SK-N-DZ (cell line): ENCODE results near the gene BOD1L1.

Source experiments
- DNase-seq: peaks from one replicate; pipeline ENCODE4 v3.0.0-alpha.2; 2015; ENCODE audit warnings: low spot score

Gene BOD1L1

DNA sequence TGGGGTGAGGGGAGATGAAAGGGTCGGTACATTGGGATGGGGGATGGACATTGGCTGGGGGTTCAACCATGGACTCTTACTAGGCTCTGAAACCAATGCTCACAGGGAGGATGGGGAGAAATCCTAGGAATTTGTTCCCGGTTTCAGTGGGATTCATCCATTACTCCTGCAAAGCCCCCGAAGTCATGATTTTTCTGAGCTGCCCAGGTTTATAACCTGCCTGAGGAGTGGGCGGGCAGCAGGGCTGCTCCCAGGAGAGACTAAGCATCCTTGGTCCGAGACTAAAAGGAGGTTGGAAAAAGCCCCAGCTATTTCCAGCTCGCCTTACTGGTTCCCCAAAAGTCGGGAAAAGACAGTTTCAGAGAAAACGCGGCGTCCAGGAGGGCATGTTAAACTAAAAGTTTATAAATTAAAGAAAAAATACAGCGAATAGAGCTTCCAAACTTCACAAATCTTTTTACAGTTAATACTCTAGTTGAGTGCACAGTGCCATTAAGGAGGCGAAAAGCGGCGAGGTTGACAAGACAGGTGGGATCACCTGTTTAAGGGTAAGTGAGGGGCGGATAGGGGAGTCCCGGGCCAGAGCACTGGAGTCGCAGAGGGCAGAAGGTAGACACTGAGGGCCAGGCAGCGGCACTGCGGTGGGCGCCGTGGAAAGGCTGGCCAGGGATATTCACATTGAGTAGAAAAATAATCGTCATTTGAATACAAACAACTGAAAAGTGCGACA is 86.9 kb downstream of the BOD1L1 start:
- DNase-seq: no peak

DNA sequence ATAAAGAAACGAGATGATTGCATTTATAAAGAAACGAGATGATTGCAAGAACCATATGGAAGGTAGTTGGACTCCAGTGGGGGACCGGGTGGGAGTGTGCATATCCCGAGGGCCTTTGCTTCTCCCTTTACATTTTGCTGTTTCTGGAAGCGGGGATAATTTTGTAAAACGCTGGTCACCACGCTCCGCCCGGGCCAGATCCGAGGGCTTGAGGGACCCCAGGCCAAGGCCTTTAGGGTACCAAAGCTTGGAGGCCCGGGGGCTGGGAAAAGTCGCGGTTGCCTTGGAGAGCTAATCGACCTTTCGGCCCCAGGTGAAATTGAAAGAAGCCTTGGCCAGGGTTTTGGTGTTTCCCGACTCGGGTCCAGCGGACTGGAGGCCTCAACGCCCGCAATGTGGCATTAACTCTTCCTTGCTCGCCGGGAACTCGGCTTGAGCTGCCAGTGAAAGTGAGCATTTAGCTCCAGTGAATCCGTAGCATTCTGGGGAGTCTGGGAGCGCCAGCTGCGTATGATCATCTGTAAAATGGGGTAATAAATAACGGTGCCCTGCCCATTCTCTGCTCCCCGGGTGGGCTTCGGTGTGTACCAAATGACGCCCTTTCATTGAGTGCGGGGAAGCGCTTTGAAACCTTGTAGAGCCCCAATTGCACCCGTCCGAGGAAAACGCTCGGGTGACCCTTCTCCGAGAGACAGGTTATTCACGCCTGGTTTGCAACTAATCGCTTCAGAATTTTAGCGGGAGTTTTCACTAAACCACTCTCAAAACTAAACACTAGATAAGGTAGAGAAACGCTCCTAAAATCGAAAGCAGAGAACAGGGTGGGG is 87.7 kb downstream of the BOD1L1 start:
- no peak for DNase-seq

DNA sequence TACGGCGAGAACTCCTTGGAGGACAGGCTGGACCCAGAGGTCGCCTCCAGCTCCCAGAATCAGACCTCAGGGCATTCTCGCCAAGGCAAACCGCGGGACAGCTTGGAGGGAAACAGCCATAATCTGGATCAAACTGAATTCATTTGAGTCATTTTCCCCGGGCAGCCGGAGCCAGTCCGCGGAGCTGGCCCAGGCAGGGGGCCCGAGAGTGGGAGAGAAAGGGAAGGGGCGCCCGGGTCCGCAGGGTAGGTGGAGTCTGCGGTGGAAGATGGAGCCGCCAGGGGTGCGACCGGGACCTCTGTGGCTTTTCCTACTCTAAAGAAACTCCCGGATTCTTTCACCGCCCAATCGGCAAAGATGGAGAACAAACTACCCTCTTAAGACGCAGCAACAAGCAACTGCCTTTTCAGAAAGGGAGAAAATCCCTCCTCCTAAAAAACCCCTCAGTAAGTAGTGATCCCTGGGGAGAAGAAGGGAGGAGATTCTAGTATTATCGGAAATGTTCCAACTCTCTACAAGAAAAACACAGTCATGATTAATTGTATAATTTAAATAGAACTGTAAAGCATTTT is 88.4 kb downstream of the BOD1L1 start:
- DNase-seq: no peak

DNA sequence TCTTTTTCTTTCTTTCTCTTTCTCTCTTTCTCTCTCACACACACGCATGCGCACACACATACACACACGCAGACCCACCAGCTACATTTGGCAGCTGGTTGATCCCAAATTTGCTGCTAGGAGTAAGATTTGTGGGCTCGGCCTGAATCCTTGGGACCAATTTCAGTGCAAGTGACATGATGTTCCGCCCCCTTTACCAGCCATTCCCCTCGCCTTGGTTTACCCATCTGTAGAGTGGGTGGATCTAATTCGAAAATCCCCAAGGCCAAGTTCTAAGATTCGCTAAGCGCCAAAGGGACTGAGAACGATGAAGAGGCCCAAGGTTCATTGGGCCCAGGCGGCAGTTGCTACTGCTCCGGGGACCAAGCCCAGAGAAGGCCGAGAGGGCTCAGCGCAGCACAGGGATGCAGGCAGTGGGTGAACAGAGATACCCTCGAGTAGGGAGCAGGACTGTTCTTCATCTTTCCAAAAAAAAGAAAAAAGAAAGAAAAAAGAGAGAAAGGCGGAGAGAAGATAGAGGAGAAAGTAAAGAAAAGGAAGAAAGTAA is 89.0 kb downstream of the BOD1L1 start:
- no peak for DNase-seq

DNA sequence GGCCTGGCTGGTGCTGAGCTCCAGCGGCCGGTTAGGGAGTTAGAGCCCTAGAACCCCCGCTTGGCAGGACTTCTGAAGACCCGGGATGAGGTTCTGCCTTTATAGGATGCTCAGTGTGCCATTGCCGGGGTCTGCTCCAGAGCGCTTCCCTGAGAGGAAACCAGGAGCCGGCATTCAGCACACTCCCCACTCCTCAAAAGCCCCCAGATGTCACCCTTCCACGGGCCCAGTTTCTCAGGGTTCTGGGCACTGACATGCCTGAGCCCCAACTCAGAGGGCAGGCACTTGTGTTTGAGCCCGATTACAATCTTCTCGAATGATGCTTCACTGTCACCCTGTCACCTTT is 89.7 kb downstream of the BOD1L1 start:
- DNase-seq: no peak

DNA sequence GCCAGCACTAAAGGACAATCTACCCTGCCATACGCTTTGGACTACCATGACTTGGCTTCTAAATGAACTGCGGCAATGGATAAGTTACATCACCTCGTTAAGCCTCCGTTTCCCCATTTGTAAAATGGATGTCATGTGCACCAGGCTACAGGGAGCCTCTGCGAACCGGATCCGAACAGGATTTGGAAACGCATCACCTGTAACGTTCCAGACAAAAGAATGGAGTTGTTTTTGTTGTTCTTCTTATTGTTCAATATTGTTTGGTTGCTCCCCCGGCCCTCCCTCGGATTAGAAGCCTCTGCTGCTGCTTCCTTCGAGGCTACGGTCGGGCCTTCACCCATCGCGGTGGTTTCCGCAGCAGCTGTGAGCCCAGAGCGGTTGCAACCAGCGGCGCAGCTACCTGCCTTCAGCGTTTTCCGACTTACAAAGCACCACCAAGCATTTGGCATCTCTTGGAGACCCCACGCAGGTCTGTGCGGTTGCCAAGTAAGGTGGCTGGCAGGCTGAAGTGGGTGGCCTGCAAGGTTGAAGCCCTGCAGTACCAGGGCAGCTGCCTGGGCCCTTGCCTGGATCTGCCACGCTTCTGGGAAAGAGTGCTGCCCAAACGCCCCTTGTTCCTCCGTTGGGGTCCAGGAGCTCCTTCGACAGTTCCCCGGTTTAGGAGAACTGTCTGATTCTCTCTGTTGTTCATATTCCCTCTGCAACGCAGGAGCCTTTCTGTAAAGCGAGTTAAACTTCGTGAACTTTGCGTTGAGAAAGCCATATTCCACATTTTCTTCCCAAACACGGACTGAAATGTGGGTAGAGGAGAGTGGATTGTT is 90.3 kb downstream of the BOD1L1 start:
- no peak for DNase-seq

DNA sequence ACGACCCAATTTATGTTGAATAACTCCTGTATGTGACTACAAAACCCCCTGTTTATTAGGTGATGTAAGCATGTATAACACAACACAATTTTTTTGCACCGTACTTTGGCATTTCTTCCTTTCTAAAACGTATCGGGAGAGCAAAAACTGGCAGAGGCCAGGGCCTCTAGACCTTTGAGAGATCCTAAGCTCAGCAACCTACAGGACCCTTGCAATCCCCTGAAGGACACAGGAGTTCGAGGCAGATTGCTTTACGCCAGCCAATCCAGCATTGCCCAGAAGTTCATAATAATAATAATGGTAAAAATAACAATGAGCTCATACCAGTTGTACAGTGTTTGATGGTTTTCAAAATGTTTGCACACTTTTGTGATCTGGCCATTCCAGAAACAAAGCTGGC is 90.9 kb downstream of the BOD1L1 start:
- no peak for DNase-seq

DNA sequence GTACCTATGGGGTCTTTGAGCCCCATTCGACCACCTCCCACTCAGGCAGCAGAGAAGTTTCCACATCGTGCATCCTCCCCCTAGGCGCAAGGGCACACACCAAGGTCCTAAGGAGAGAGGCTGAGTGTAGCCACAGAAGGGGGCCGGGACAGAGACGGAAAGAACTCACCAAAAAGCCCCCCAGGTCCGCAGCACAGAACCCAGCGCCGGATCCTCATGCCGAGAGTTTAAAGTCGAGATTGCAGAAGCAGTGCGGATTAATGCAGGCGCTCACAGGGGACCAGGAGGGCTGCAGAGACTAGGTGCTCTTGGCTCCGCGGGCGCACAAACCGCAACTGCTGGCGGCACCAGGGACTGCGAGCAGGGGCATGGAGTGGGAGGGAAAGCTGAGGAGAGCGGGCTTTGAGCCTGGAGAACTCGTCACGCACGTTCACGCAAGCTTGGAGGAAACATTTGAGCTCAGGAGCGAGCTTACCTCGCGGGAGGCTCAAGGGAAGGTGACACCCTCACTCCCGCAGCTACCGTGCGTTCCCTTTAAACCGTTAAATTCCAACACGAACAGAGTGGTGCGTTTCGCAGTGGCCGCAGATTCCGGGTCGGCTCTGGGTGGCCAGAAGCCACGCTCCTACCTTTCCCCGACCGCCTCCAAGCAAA is 91.7 kb downstream of the BOD1L1 start:
- DNase-seq: no peak

DNA sequence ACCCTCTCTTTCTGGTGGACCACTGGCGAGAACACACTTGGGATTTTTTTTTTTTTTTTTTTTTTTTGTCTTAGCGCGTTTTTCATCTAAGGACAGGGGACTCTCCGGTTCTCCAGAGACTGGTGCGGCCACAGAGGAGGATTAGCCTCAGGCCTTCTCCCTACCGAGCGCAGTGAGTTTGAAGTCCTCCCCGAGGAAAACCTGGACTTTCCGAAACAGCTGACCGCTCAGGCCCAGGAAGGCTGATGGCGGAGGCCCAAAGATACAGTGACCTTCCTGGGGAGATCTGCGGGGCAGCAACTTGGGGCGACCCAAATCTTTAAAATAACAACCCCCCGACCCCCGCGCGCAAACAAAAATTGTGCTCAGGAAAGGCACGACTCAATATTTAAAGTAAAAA is 92.4 kb downstream of the BOD1L1 start:
- no peak for DNase-seq

DNA sequence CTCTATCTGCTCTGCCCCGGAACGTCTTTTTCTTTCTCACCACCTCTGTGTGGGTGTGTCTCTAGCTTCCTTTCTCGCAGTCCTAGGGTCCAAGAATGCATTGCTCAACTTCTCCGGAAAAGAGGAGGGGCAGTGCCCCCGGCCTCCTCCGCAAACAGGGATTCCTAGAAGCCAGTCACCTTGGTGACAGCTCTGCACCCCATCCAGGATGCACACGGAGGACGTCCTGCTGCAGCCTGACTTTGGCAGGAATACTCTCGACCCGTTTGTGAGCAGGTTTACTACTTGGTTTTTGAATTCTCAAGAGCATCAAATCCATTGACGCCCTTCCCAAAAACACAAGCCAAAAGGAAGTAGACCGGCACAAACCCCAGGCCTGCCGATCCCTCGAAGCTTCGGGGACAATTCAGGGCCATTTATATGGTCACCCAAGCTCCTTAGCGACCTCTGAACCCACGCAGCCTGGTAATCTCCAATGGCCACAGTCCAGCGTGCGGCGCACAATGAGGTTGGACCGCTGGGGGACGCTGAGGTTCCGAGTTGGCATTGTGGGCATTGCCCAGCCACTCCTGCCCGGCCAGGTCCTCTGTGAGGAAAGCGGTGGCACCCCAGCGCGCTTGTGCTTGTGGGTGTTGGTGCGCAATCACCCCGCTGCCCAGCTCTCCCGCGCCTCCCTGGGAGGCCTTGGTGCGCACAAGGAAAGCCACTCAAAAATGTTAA is 93.0 kb downstream of the BOD1L1 start:
- no peak for DNase-seq

DNA sequence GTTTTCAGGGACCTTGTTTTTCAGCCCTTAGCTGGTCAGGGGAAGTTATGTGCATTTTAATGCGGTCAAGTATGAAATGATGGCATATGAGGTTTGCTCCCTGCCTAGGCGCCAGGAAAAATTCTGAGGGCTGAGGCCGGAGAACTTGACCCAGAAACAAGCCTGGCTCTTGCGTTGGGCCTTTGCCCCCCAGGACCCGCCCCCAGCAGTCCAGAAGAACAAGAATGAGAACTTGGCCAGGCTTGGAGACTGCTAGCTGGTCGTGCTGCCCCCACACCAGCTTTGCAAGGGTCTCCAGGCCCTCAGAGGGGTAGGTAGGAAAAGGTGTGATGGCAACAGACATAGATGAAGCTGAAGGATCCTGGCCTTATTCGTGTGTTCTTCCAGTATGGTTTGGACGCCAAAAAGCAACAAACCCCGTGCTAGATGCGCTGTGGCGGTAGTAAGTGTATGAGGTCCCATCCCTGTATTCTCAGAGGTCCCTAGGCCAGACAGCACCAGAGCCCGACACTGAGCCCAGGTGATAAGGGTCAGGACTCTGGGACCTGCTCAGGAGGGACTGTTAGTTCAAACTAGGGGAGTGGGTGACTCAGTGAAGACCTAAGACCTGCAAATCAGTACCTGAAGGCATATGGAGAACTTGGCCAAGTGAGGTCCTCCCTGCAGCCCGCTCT is 93.7 kb downstream of the BOD1L1 start:
- DNase-seq: no peak

DNA sequence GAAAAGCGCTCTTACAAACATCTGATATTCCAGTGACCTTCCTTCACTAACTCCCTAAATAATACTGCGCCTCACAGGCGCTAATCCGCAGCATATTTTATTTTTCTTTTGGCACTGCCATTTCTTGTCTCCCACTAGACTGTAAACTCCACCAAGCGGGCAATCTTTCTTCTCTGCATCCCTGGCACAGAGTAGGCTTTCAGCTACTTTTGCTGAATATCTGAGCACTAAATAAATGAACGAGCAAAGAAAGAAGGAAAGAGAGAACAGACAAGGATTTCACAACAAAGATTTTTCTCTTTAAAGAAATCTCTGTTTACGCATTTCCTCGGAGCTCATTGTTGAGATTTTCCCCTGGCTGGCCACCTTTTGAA is 95.9 kb downstream of the BOD1L1 start:
- DNase-seq: no peak

DNA sequence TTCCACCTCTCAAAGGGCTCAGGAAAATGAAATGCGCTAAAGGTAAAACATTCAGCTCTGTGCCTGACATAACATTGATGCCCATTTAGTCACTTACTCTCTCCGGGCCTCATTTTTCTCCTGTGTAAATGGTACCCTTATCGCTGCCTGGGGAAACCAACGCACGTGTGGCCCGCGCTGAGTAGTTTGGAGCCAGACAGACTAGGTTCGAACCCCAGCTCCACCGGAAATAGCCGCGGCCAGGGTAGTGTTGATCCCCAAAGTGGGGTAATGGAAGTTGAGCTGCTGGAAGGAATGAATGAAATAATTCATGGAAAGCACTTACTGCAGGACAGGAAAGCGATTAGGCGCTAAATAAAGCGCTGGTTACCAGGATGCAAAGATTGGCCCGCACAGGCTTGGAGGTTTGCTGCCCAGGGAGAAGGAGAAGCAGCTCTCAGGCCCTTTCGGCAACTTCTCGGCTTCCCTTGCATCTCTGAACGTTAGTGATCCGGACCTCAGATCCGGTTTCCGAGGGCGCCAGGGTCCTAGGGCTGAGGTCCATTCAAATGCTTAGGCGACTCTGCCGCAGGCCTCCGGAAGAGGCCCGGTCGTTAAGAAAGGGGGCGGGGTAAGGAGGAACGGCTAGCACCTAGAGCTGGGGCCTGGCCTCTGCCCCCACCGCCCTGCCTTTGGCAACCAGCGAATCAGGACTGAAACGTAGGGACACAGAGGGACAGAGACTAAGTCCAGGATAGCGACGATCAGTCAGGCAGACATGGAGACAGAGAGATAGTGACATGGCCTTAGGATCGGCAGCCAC is 96.5 kb downstream of the BOD1L1 start:
- no peak for DNase-seq

DNA sequence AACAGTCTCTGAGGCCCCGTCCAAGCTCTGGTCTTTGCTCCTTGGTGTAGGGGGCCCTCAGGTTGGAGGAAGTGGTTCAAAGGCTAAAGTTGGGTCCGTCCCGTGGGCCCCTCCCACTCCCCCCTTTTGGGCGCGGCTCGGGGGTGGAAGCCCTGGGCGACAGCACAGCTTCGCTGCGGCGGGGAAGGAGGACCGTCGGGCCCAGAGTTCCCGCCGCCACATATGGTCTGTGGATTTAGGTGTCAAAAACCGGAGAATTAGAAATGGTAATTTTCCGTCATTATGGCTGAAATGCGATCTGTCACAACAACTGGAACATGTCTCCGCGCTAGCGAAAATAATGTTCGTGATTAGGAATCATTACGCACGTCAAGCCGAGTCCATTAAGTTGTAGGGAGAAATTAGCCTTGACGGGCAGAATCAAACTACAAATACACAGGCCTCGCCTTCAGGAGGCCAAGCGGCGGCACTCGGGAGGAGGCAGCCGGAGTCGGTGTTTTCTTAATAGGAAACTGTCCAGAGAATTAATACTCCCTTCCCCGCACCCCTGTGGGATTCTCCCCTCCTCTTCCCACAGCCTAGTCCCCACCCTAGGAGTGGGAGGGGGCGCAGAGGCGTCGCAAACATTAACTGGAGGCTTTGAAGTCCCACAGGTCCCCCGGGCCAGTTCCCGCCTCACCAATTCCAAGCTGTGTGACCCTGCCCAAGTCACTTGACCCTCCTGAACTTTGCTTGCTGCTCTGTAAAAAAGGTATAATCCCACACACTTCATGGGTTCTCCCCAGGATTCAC is 98.2 kb downstream of the BOD1L1 start:
- no peak for DNase-seq

DNA sequence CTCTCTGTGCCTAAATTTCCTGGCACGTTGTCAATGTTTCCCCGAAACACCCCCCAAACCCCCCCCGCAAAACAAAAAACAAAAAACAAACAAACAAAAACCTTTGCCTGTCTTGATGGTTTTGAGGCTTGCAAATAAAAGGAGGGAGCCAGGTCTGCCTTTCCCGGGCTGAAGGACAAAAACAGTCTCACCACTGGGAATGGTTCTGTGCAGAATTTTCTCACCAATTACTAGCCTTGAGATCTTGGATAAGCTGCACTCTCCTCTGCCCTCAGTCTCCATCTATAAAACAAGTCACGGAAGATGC is 98.8 kb downstream of the BOD1L1 start:
- DNase-seq: no peak

DNA sequence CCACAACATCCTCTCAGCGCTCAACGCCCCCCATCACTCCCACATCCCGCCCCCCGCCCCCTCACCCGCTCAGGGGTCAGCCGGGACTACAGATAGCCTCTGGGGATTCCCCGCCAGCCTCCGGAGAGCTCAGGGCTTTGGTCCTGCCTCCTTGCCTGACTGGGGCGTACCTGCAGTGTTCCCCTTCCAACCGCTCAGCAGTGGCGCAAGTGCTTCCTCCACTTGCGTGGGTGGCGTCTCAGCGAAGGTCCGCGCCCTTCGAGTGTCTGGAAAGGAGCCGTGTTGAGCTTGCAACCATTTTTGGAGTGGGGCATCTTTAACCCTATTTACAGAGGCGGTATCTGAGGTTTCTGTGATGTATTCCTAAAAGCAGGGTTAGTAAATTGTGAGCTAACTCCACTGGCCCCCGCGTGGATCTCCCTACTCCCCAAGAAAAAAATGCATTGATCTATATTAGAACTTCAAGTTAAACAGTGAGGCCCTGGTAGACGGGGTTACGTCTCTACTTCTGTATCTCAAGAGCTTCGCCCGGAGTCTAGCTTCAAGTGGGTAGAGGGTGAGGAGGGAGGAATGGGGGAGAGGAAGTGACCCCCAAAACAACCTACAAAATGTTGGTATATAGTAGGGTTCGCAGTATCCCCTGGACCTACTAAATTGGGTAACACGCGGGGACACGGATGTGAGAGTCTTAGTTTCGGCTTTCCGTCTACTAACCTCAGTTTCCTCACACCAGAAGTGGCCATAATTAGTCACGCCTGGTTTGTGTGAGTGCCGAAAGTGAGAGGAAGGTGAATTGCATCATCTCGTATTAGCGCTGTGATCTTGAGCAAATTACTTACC is 99.3 kb downstream of the BOD1L1 start:
- no peak for DNase-seq

DNA sequence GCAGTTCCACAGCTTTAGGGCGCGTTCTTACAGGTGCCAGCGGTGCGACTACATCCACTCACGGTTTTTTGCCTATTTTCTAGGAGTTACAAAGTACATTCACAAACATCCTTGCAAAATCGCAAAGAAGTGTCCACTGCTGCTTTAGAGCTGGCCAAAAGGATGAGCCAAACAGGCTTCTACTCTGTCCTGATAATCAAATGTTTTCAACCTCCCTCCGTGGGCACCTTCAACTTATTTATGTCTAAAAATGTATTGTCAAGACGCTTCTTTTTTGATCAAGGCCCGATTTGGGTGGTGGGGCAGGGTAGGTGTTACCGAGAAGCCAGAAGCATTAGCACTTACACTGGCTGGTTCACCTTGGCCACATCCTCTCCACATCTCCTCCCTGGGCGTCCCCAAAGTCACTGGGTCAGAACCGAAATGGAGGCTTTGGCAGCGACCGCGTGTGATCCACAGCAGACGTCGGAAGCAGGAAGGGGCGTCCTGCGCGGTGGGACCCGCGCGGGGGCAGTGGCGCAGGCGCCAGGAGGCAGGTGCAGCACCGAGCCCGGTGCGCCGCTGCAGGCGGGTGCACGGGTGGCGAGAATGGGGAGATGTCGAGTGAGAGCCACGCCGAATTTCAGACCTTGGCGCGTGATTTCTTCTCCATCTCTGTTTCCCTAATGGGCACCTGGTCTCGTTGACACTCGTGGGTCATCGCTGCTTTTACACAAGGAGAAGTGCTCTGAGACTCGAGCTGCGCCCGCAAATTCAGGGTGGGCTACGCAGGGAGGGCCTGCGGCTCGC is 100.1 kb downstream of the BOD1L1 start:
- no peak for DNase-seq
